ENCODE measurements around the gene ZFYVE26. TPM values are rescaled to one million over a fixed set of nuclear protein-coding genes. Genes with fewer than 3 reads are reported as not detected.

The ZFYVE26 gene
- total RNA-seq, 1 donor, result 24.3 TPM

GRCh38 chr14:67778792-67779191 lies 37.6 kb downstream of the ZFYVE26 start:
- H3K27me3 ChIP-seq (ENCODE audit: insufficient read depth, low read length), result no peaks in the 10 kb centered on the region
- no peaks in the 10 kb centered on the region for H3K4me1 ChIP-seq (ENCODE audit: insufficient read depth, low read length)
- H3K9me3 ChIP-seq (ENCODE audit: low read depth, low read length), result no peaks in the 10 kb centered on the region
- H3K4me3 ChIP-seq (ENCODE audit: low read length), result no peak overlapping the region

- Histone ChIP-seq H3K27me3 (ENCODE audit: insufficient read depth, low read length) (no peaks in the 10 kb centered on the region), H3K4me3 (ENCODE audit: low read length) (no peak overlapping the region), H3K4me1 (ENCODE audit: insufficient read depth, low read length) (no peaks in the 10 kb centered on the region), H3K9me3 (ENCODE audit: low read depth, low read length) (no peaks in the 10 kb centered on the region)
These were observed 39.6 kb downstream of the ZFYVE26 start for GRCh38 chr14:67776653-67777322.

GRCh38 chr14:67773844-67774377 lies 42.5 kb downstream of the ZFYVE26 start:
- H3K9me3 ChIP-seq (ENCODE audit: low read depth, low read length), result no peaks in the 10 kb centered on the region
- no peaks in the 10 kb centered on the region for H3K4me1 ChIP-seq (ENCODE audit: insufficient read depth, low read length)
- no peak overlapping the region for H3K4me3 ChIP-seq (ENCODE audit: low read length)
- no peaks in the 10 kb centered on the region for H3K27me3 ChIP-seq (ENCODE audit: insufficient read depth, low read length)

- Histone ChIP-seq H3K4me1 (ENCODE audit: insufficient read depth, low read length) (peaks cover 27% of the 10 kb centered on the region), H3K9me3 (ENCODE audit: low read depth, low read length) (no peaks in the 10 kb centered on the region), H3K27me3 (ENCODE audit: insufficient read depth, low read length) (no peaks in the 10 kb centered on the region), H3K4me3 (ENCODE audit: low read length) (no peak overlapping the region)
These were observed 48.2 kb downstream of the ZFYVE26 start for GRCh38 chr14:67768219-67768618.

- Histone ChIP-seq H3K4me1 (ENCODE audit: insufficient read depth, low read length) (peaks cover 27% of the 10 kb centered on the region), H3K9me3 (ENCODE audit: low read depth, low read length) (no peaks in the 10 kb centered on the region), H3K4me3 (ENCODE audit: low read length) (no peak overlapping the region), H3K27me3 (ENCODE audit: insufficient read depth, low read length) (no peaks in the 10 kb centered on the region)
These were observed 50.2 kb downstream of the ZFYVE26 start for GRCh38 chr14:67766035-67766680.

GRCh38 chr14:67765192-67765834 lies 51.1 kb downstream of the ZFYVE26 start:
- H3K4me1 ChIP-seq (ENCODE audit: insufficient read depth, low read length), result peaks cover 27% of the 10 kb centered on the region
- H3K27me3 ChIP-seq (ENCODE audit: insufficient read depth, low read length), result no peaks in the 10 kb centered on the region
- H3K4me3 ChIP-seq (ENCODE audit: low read length), result no peak overlapping the region
- H3K9me3 ChIP-seq (ENCODE audit: low read depth, low read length), result no peaks in the 10 kb centered on the region

- peaks cover 27% of the 10 kb centered on the region for H3K4me1 ChIP-seq (ENCODE audit: insufficient read depth, low read length)
- H3K9me3 ChIP-seq (ENCODE audit: low read depth, low read length), result no peaks in the 10 kb centered on the region
- H3K27me3 ChIP-seq (ENCODE audit: insufficient read depth, low read length), result no peaks in the 10 kb centered on the region
- H3K4me3 ChIP-seq (ENCODE audit: low read length), result no peak overlapping the region
These were observed 51.9 kb downstream of the ZFYVE26 start for GRCh38 chr14:67764496-67764895.

GRCh38 chr14:67763158-67763822 lies 53.1 kb downstream of the ZFYVE26 start:
- H3K4me3 ChIP-seq (ENCODE audit: low read length), result no peak overlapping the region
- peaks cover 27% of the 10 kb centered on the region for H3K4me1 ChIP-seq (ENCODE audit: insufficient read depth, low read length)
- no peaks in the 10 kb centered on the region for H3K27me3 ChIP-seq (ENCODE audit: insufficient read depth, low read length)
- no peaks in the 10 kb centered on the region for H3K9me3 ChIP-seq (ENCODE audit: low read depth, low read length)

- H3K9me3 ChIP-seq (ENCODE audit: low read depth, low read length), result no peaks in the 10 kb centered on the region
- H3K27me3 ChIP-seq (ENCODE audit: insufficient read depth, low read length), result no peaks in the 10 kb centered on the region
- no peak overlapping the region for H3K4me3 ChIP-seq (ENCODE audit: low read length)
- H3K4me1 ChIP-seq (ENCODE audit: insufficient read depth, low read length), result peaks cover 23% of the 10 kb centered on the region
These were observed 54.3 kb downstream of the ZFYVE26 start for GRCh38 chr14:67762051-67762450.

GRCh38 chr14:67759916-67760315 lies 56.5 kb downstream of the ZFYVE26 start:
- Histone ChIP-seq H3K27me3 (ENCODE audit: insufficient read depth, low read length) (no peaks in the 10 kb centered on the region), H3K4me3 (ENCODE audit: low read length) (no peak overlapping the region), H3K9me3 (ENCODE audit: low read depth, low read length) (no peaks in the 10 kb centered on the region), H3K4me1 (ENCODE audit: insufficient read depth, low read length) (peaks cover 7% of the 10 kb centered on the region)

GRCh38 chr14:67757175-67757574 lies 59.2 kb downstream of the ZFYVE26 start:
- Histone ChIP-seq H3K9me3 (ENCODE audit: low read depth, low read length) (no peaks in the 10 kb centered on the region), H3K4me1 (ENCODE audit: insufficient read depth, low read length) (no peaks in the 10 kb centered on the region), H3K4me3 (ENCODE audit: low read length) (no peak overlapping the region), H3K27me3 (ENCODE audit: insufficient read depth, low read length) (no peaks in the 10 kb centered on the region)

- no peaks in the 10 kb centered on the region for H3K27me3 ChIP-seq (ENCODE audit: insufficient read depth, low read length)
- no peaks in the 10 kb centered on the region for H3K4me1 ChIP-seq (ENCODE audit: insufficient read depth, low read length)
- H3K4me3 ChIP-seq (ENCODE audit: low read length), result no peak overlapping the region
- H3K9me3 ChIP-seq (ENCODE audit: low read depth, low read length), result no peaks in the 10 kb centered on the region
These were observed 59.9 kb downstream of the ZFYVE26 start for GRCh38 chr14:67756496-67756895.

GRCh38 chr14:67749341-67750084 lies 66.9 kb downstream of the ZFYVE26 start:
- no peaks in the 10 kb centered on the region for H3K27me3 ChIP-seq (ENCODE audit: insufficient read depth, low read length)
- no peaks in the 10 kb centered on the region for H3K9me3 ChIP-seq (ENCODE audit: low read depth, low read length)
- H3K4me1 ChIP-seq (ENCODE audit: insufficient read depth, low read length), result no peaks in the 10 kb centered on the region
- H3K4me3 ChIP-seq (ENCODE audit: low read length), result no peak overlapping the region

- Histone ChIP-seq H3K9me3 (ENCODE audit: low read depth, low read length) (no peaks in the 10 kb centered on the region), H3K27me3 (ENCODE audit: insufficient read depth, low read length) (no peaks in the 10 kb centered on the region), H3K4me3 (ENCODE audit: low read length) (no peak overlapping the region), H3K4me1 (ENCODE audit: insufficient read depth, low read length) (no peaks in the 10 kb centered on the region)
These were observed 68.1 kb downstream of the ZFYVE26 start for GRCh38 chr14:67748312-67748711.

Data from mononuclear cell (primary cell).